Astrocyte (in vitro differentiated cells and primary cell): ENCODE measurements around the gene SAXO2. TPM values are rescaled to one million over a fixed set of nuclear protein-coding genes. Genes with fewer than 3 reads are reported as not detected.
"Not testable (repeated sequence)": the region's sequence is repeated elsewhere in the genome, so short reads cannot be mapped to it uniquely, and the experiment has no call there.

Source experiments
- DNase-seq: peaks from one replicate; pipeline ENCODE4 v3.0.0-alpha.2; 2010; ENCODE audit warnings: low read depth
- FAIRE-seq: peaks from 2 replicates; lab custom pipeline; 2011; peaks lifted over from hg19 to GRCh38; lab: Jason Lieb, UNC
- H2AFZ ChIP-seq: 2 replicates; pipeline ENCODE4 v1.6.0; 2012; ENCODE audit warnings: low read depth, low read length, inconsistent platforms
- H3K27ac ChIP-seq: 2 replicates; pipeline ENCODE4 v1.5.1; 2011; ENCODE audit warnings: low read depth, low read length, inconsistent platforms
- H3K27me3 ChIP-seq: 2 replicates; pipeline ENCODE4 v1.6.0; 2011; ENCODE audit warnings: low read length, inconsistent platforms; ENCODE audit not compliant: insufficient read depth
- H3K36me3 ChIP-seq: 2 replicates; pipeline ENCODE4 v1.5.1; 2011; ENCODE audit warnings: low read length, inconsistent platforms; ENCODE audit not compliant: insufficient read depth
- H3K4me1 ChIP-seq: 2 replicates; pipeline ENCODE4 v1.5.1; 2011; ENCODE audit warnings: low read length, inconsistent platforms; ENCODE audit not compliant: insufficient read depth
- H3K4me2 ChIP-seq: 2 replicates; pipeline ENCODE4 v1.6.0; 2012; ENCODE audit warnings: low read length, inconsistent platforms
- H3K4me3 ChIP-seq: 2 replicates; pipeline ENCODE4 v1.5.1; 2011; ENCODE audit warnings: low read depth, mild to moderate bottlenecking, low read length, inconsistent platforms; ENCODE audit not compliant: insufficient read depth
- H3K79me2 ChIP-seq: 2 replicates; pipeline ENCODE4 v1.6.0; 2012; ENCODE audit warnings: mild to moderate bottlenecking, low read length, inconsistent platforms; ENCODE audit not compliant: insufficient read depth
- H3K9ac ChIP-seq: 2 replicates; pipeline ENCODE4 v1.6.0; 2012; ENCODE audit warnings: mild to moderate bottlenecking, low read length, inconsistent platforms
- H3K9me3 ChIP-seq: 2 replicates; pipeline ENCODE4 v1.5.1; 2012; ENCODE audit warnings: low read depth, mild to moderate bottlenecking, low read length, inconsistent platforms; ENCODE audit not compliant: insufficient read depth
- H4K20me1 ChIP-seq: 2 replicates; pipeline ENCODE4 v1.6.0; 2012; ENCODE audit warnings: low read length, inconsistent platforms; ENCODE audit not compliant: insufficient read depth
- H3K27ac Mint-ChIP-seq: one replicate; pipeline ENCODE4 v1.8.0; 2021; ENCODE audit warnings: mild to moderate bottlenecking, mixed read lengths; ENCODE audit not compliant: unreplicated experiment
- H3K27me3 Mint-ChIP-seq: one replicate; pipeline ENCODE4 v1.8.0; 2021; ENCODE audit warnings: low read depth, mixed read lengths; ENCODE audit not compliant: unreplicated experiment
- H3K36me3 Mint-ChIP-seq: one replicate; pipeline ENCODE4 v1.8.0; 2021; ENCODE audit warnings: low read depth, mixed read lengths; ENCODE audit not compliant: unreplicated experiment
- H3K4me1 Mint-ChIP-seq: one replicate; pipeline ENCODE4 v1.8.0; 2021; ENCODE audit warnings: low read depth, mixed read lengths; ENCODE audit not compliant: unreplicated experiment
- H3K4me3 Mint-ChIP-seq: one replicate; pipeline ENCODE4 v1.8.0; 2021; ENCODE audit warnings: mild to moderate bottlenecking, moderate library complexity, mixed read lengths; ENCODE audit not compliant: unreplicated experiment
- H3K9me3 Mint-ChIP-seq: one replicate; pipeline ENCODE4 v1.8.0; 2021; ENCODE audit warnings: mild to moderate bottlenecking, mixed read lengths; ENCODE audit not compliant: unreplicated experiment
- EZH2 ChIP-seq: IDR thresholded peaks from 2 replicates; pipeline ENCODE4 v1.6.1; 2012; ENCODE audit warnings: mild to moderate bottlenecking, low read length, inconsistent platforms; ENCODE audit not compliant: insufficient read depth
- total RNA-seq: library from RNA; stranded (reverse); gene quantifications from 2 replicates; pipeline ENCODE4 v1.2.1, GENCODE V29; 2021
- TF ChIP-seq, protein P1 (sequence below): IDR thresholded peaks from 2 replicates; pipeline ENCODE4 v1.5.1; 2011; ENCODE audit warnings: low read depth, mild to moderate bottlenecking, inconsistent platforms, low read length, moderate library complexity; ENCODE audit not compliant: insufficient read depth

SAXO2 gene
- total RNA-seq, 1 donor from 2014 or later = 1.2 TPM

DNA sequence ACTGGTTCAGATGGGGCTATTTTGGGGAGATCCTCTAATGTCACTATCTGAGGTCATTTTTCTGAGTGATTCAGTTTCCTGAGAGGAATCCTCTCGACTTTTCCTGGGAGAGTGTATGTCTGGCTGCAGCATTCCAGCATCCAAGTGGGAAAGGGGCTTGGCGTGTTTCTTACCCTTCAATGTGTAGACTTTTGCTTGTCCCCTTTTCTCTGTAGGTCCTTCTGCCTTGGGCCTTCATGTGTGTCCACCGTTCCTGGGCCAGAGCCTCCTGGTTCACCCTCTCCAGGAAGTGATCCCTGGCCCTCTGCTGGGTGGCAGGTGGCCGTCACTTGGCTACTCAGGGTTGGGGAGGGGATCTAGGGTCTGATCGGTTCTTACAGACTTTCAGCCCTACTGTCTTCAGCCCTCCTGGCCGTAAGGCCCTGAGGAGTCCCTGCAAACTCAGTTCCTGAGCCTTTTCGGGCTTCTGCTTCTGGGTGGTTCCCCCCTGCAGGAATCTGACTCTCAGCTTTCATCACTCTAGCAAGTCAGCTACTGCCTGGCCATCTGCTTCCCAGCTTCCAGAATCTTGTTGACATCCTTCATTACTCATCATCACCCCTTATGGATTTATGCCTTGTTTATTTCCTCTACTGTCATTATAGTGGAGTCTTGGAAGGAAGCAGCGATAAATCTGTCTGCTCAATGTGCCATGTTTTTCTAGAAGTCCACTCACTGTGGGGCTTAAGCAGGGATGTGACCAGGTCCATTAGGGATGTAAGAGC lies 50.1 kb downstream of the SAXO2 start:
- H3K9ac ChIP-seq = no peak overlapping the region
- no peaks in the 10 kb centered on the region for H3K36me3 ChIP-seq
- H3K4me2 ChIP-seq = no peak overlapping the region
- no peak overlapping the region for H3K27ac ChIP-seq
- no peaks in the 10 kb centered on the region for H3K36me3 Mint-ChIP-seq
- no peaks in the 10 kb centered on the region for H3K79me2 ChIP-seq
- H4K20me1 ChIP-seq = no peaks in the 10 kb centered on the region
- H3K4me3 Mint-ChIP-seq = no peak overlapping the region
- no peak overlapping the region for H2AFZ ChIP-seq
- H3K9me3 Mint-ChIP-seq = peaks cover 4% of the 10 kb centered on the region
- peaks cover 12% of the 10 kb centered on the region for H3K27me3 Mint-ChIP-seq
- TF ChIP-seq, protein P1, sequence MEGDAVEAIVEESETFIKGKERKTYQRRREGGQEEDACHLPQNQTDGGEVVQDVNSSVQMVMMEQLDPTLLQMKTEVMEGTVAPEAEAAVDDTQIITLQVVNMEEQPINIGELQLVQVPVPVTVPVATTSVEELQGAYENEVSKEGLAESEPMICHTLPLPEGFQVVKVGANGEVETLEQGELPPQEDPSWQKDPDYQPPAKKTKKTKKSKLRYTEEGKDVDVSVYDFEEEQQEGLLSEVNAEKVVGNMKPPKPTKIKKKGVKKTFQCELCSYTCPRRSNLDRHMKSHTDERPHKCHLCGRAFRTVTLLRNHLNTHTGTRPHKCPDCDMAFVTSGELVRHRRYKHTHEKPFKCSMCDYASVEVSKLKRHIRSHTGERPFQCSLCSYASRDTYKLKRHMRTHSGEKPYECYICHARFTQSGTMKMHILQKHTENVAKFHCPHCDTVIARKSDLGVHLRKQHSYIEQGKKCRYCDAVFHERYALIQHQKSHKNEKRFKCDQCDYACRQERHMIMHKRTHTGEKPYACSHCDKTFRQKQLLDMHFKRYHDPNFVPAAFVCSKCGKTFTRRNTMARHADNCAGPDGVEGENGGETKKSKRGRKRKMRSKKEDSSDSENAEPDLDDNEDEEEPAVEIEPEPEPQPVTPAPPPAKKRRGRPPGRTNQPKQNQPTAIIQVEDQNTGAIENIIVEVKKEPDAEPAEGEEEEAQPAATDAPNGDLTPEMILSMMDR = no peak
- TF ChIP-seq EZH2 = no peak
- no peak for FAIRE-seq
- peaks cover 8% of the 10 kb centered on the region for H3K4me1 Mint-ChIP-seq
- DNase-seq = no peak
- no peaks in the 10 kb centered on the region for H3K4me1 ChIP-seq
- H3K27ac Mint-ChIP-seq = no peak overlapping the region
- no peaks in the 10 kb centered on the region for H3K27me3 ChIP-seq
- no peaks in the 10 kb centered on the region for H3K9me3 ChIP-seq
- no peak overlapping the region for H3K4me3 ChIP-seq

GRCh38 chr15:82313446-82313845 lies 50.8 kb downstream of the SAXO2 start:
- H3K27ac ChIP-seq = no peak overlapping the region
- no peaks in the 10 kb centered on the region for H3K36me3 ChIP-seq
- H3K79me2 ChIP-seq = no peaks in the 10 kb centered on the region
- H3K9ac ChIP-seq = no peak overlapping the region
- H3K9me3 ChIP-seq = no peaks in the 10 kb centered on the region
- Mint-ChIP-seq H3K27me3 (peaks cover 12% of the 10 kb centered on the region), H3K9me3 (peaks cover 4% of the 10 kb centered on the region), H3K4me1 (peaks cover 8% of the 10 kb centered on the region), H3K27ac (no peak overlapping the region), H3K36me3 (no peaks in the 10 kb centered on the region), H3K4me3 (no peak overlapping the region)
- no peaks in the 10 kb centered on the region for H4K20me1 ChIP-seq
- H2AFZ ChIP-seq = no peak overlapping the region
- no peaks in the 10 kb centered on the region for H3K4me1 ChIP-seq
- no peaks in the 10 kb centered on the region for H3K27me3 ChIP-seq
- H3K4me3 ChIP-seq = no peak overlapping the region
- H3K4me2 ChIP-seq = no peak overlapping the region
- DNase-seq = no peak
- TF ChIP-seq, protein P1 = no peak
- TF ChIP-seq EZH2 = no peak
- FAIRE-seq = no peak

GRCh38 chr15:82313951-82314768 lies 51.5 kb downstream of the SAXO2 start:
- H3K4me3 ChIP-seq, H2AFZ ChIP-seq, H3K27ac ChIP-seq, H3K4me3 Mint-ChIP-seq, H3K9me3 Mint-ChIP-seq, H3K79me2 ChIP-seq, H3K9ac ChIP-seq, DNase-seq, H3K9me3 ChIP-seq, H3K4me1 Mint-ChIP-seq, FAIRE-seq, H3K36me3 Mint-ChIP-seq, H3K4me1 ChIP-seq, H3K27me3 ChIP-seq, H3K36me3 ChIP-seq, H3K27ac Mint-ChIP-seq, H3K4me2 ChIP-seq, H4K20me1 ChIP-seq: not testable (repeated sequence)
- peaks cover 12% of the 10 kb centered on the region for H3K27me3 Mint-ChIP-seq
